HepG2 (cell line): ENCODE measurements around the gene UGT2B15. TPM values are rescaled to one million over a fixed set of nuclear protein-coding genes. Genes with fewer than 3 reads are reported as not detected.

ENCODE experiments used
- FOXA3 ChIP-seq: IDR thresholded peaks from 2 replicates; pipeline ENCODE4 v1.6.1; 2016; ENCODE audit warnings: missing genetic modification reagents, missing compliant biosample characterization
- GZF1 ChIP-seq: sonication (generic); formaldehyde crosslinking; IDR thresholded peaks from 2 replicates; pipeline ENCODE4 v1.5.1; 2020; ENCODE audit warnings: mild to moderate bottlenecking, missing genetic modification reagents
- MAF1 ChIP-seq: sonication (generic); formaldehyde crosslinking; IDR thresholded peaks from 2 replicates; pipeline ENCODE4 v1.5.0; 2020; ENCODE audit warnings: missing genetic modification reagents, borderline replicate concordance
- MZF1 ChIP-seq: sonication (generic); formaldehyde crosslinking; IDR thresholded peaks from 2 replicates; pipeline ENCODE4 v1.8.1; 2023; ENCODE audit warnings: mild to moderate bottlenecking, missing genetic modification reagents, borderline replicate concordance
- NR2F6 ChIP-seq, 2 experiments: IDR thresholded peaks; 2 replicates each; pipeline ENCODE4 v1.6.1; 2016; ENCODE audit warnings: antibody characterized with exemption in 1 of 2, mild to moderate bottlenecking in 1 of 2
- RARA ChIP-seq: IDR thresholded peaks from 2 replicates; pipeline ENCODE4 v1.6.1; 2016; ENCODE audit warnings: missing genetic modification reagents, missing compliant biosample characterization
- SNRNP70 ChIP-seq: fragments of 200-400 bp; formaldehyde crosslinking; IDR thresholded peaks from 2 replicates; pipeline ENCODE4 v1.6.1; 2017; ENCODE audit warnings: mild to moderate bottlenecking, low read depth, low read length, moderate library complexity
- TBX3 ChIP-seq: fragments of 450-650 bp; IDR thresholded peaks from 2 replicates; pipeline ENCODE4 v1.6.1; 2017; ENCODE audit warnings: antibody characterized with exemption, mild to moderate bottlenecking, inconsistent platforms, borderline replicate concordance
- TGIF2 ChIP-seq: IDR thresholded peaks from 2 replicates; pipeline ENCODE4 v1.6.1; 2016; ENCODE audit warnings: control low read depth, missing compliant biosample characterization
- TP53 ChIP-seq: sonication (generic); formaldehyde crosslinking; conservative IDR thresholded peaks from 2 replicates; pipeline ENCODE4 v1.4.0; 2020; ENCODE audit warnings: missing genetic modification reagents
- ZBTB20 ChIP-seq: sonication (generic); formaldehyde crosslinking; IDR thresholded peaks from 2 replicates; pipeline ENCODE4 v1.8.1; 2023; ENCODE audit warnings: missing genetic modification reagents, low read depth, mild to moderate bottlenecking, borderline replicate concordance
- ZNF251 ChIP-seq: sonication (generic); formaldehyde crosslinking; IDR thresholded peaks from 2 replicates; pipeline ENCODE4 v1.9.0; 2021; ENCODE audit warnings: mild to moderate bottlenecking, missing genetic modification reagents
- ZNF354B ChIP-seq: sonication (generic); formaldehyde crosslinking; IDR thresholded peaks from 2 replicates; pipeline ENCODE4 v1.8.0; 2022; ENCODE audit warnings: mild to moderate bottlenecking, missing genetic modification reagents
- ZNF432 ChIP-seq: sonication (generic); formaldehyde crosslinking; IDR thresholded peaks from 2 replicates; pipeline ENCODE4 v1.5.0; 2020; ENCODE audit warnings: missing genetic modification reagents, mild to moderate bottlenecking, borderline replicate concordance
- ZNF773 ChIP-seq: sonication (generic); formaldehyde crosslinking; IDR thresholded peaks from 2 replicates; pipeline ENCODE4 v1.4.0; 2020; ENCODE audit warnings: missing genetic modification reagents, borderline replicate concordance
- ZSCAN20 ChIP-seq: sonication (generic); formaldehyde crosslinking; IDR thresholded peaks from 2 replicates; pipeline ENCODE4 v1.4.0; 2020; ENCODE audit warnings: missing genetic modification reagents, mild to moderate bottlenecking, borderline replicate concordance
- polyA plus RNA-seq, 8 experiments: library from polyadenylated mRNA; depleted of rRNA in 3 of 8; stranded (reverse) in 7 of 8; unstranded in 1 of 8; fragments of >200 nt; fragmentation: Illumina TruSeq in 4 of 8; extraction: Trizol in 4 of 8; gene quantifications; 2 replicates each; pipeline versions ENCODE4 v1.2.1 to v1.2.3, GENCODE V29; 2011 to 2016; ENCODE audit warnings: low read depth in 4 of 8, missing spikeins in 1 of 8, mixed read lengths in 1 of 8; ENCODE audit not compliant: insufficient read depth in 1 of 8
- total RNA-seq, 5 experiments: library from RNA; depleted of rRNA; stranded (reverse); fragments of >200 nt; fragmentation: Illumina TruSeq; extraction: Trizol; gene quantifications; 2 replicates each; pipeline ENCODE4 v1.2.3, GENCODE V29; 2016; ENCODE audit warnings: low read depth in 1 of 5
- TF ChIP-seq, protein P1 (sequence below): sonication (generic); formaldehyde crosslinking; conservative IDR thresholded peaks from 2 replicates; pipeline ENCODE4 v1.4.0; 2020; ENCODE audit warnings: mild to moderate bottlenecking, missing genetic modification reagents, moderate library complexity
- TF ChIP-seq, protein P2 (sequence below): sonication (generic); formaldehyde crosslinking; IDR thresholded peaks from 2 replicates; pipeline ENCODE4 v1.4.0; 2020; ENCODE audit warnings: missing genetic modification reagents, borderline replicate concordance
- TF ChIP-seq, protein P3 (sequence below): sonication (generic); formaldehyde crosslinking; IDR thresholded peaks from 2 replicates; pipeline ENCODE4 v1.4.0; 2020; ENCODE audit warnings: missing genetic modification reagents

Gene UGT2B15
- total and polyA plus RNA-seq, 2 of the 13 experiments (the other 11 are each of a cell fraction or from before 2014, with no cell fraction given): 0.04 to 0.11 TPM

DNA sequence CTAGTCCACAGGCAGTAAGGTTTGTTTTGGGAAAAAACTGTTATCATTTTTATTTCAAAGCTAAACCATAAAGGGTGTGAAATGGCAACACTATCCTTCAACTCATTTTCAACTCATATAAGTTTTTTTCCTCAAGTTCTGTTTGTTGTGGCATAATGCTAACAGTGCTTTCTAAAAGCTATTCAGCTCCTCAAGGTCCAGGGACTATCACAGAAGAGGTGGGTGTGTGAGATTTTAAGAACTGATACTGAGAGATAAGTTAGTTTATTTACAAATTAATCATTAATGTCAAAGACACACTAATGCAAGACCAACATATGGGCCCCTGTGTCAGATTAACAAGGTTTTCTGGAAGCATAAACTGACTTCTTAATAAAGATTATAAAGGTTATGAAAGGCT is 11.8 kb downstream of the UGT2B15 start (continued):
- no peak for TF ChIP-seq MZF1 (CRISPR knock-in tag)
- peak; percentile 34; the same call in 1 of the 2 replicates for TF ChIP-seq NR2F6 (IDR thresholded peaks at IDR 0.05)
- 0 out of 2 replicates have a peak, but pooled peaks have one; percentile 14 for TF ChIP-seq NR2F6 (CRISPR knock-in tag; IDR thresholded peaks at IDR 0.05)
- TF ChIP-seq TGIF2 (CRISPR knock-in tag): no peak
- no peak for TF ChIP-seq SNRNP70
- TF ChIP-seq, protein P1, sequence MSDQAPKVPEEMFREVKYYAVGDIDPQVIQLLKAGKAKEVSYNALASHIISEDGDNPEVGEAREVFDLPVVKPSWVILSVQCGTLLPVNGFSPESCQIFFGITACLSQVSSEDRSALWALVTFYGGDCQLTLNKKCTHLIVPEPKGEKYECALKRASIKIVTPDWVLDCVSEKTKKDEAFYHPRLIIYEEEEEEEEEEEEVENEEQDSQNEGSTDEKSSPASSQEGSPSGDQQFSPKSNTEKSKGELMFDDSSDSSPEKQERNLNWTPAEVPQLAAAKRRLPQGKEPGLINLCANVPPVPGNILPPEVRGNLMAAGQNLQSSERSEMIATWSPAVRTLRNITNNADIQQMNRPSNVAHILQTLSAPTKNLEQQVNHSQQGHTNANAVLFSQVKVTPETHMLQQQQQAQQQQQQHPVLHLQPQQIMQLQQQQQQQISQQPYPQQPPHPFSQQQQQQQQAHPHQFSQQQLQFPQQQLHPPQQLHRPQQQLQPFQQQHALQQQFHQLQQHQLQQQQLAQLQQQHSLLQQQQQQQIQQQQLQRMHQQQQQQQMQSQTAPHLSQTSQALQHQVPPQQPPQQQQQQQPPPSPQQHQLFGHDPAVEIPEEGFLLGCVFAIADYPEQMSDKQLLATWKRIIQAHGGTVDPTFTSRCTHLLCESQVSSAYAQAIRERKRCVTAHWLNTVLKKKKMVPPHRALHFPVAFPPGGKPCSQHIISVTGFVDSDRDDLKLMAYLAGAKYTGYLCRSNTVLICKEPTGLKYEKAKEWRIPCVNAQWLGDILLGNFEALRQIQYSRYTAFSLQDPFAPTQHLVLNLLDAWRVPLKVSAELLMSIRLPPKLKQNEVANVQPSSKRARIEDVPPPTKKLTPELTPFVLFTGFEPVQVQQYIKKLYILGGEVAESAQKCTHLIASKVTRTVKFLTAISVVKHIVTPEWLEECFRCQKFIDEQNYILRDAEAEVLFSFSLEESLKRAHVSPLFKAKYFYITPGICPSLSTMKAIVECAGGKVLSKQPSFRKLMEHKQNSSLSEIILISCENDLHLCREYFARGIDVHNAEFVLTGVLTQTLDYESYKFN (CRISPR knock-in tag): peak; percentile 75
- TF ChIP-seq ZNF773 (CRISPR knock-in tag): no peak
- TF ChIP-seq ZSCAN20 (CRISPR knock-in tag): no peak
- TF ChIP-seq TBX3: no peak
- TF ChIP-seq ZNF432 (CRISPR knock-in tag): no peak
- peak; percentile 55 for TF ChIP-seq RARA
- TF ChIP-seq FOXA3: peak; percentile 60; the same call in 1 of the 2 replicates
- no peak for TF ChIP-seq MAF1
- TF ChIP-seq, protein P2, sequence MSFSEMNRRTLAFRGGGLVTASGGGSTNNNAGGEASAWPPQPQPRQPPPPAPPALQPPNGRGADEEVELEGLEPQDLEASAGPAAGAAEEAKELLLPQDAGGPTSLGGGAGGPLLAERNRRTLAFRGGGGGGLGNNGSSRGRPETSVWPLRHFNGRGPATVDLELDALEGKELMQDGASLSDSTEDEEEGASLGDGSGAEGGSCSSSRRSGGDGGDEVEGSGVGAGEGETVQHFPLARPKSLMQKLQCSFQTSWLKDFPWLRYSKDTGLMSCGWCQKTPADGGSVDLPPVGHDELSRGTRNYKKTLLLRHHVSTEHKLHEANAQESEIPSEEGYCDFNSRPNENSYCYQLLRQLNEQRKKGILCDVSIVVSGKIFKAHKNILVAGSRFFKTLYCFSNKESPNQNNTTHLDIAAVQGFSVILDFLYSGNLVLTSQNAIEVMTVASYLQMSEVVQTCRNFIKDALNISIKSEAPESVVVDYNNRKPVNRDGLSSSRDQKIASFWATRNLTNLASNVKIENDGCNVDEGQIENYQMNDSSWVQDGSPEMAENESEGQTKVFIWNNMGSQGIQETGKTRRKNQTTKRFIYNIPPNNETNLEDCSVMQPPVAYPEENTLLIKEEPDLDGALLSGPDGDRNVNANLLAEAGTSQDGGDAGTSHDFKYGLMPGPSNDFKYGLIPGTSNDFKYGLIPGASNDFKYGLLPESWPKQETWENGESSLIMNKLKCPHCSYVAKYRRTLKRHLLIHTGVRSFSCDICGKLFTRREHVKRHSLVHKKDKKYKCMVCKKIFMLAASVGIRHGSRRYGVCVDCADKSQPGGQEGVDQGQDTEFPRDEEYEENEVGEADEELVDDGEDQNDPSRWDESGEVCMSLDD (CRISPR knock-in tag): no peak
- TF ChIP-seq ZBTB20: no peak
- TF ChIP-seq TP53 (CRISPR knock-in tag): no peak
- no peak for TF ChIP-seq ZNF354B (CRISPR knock-in tag)
- TF ChIP-seq GZF1 (CRISPR knock-in tag): no peak
- TF ChIP-seq, protein P3, sequence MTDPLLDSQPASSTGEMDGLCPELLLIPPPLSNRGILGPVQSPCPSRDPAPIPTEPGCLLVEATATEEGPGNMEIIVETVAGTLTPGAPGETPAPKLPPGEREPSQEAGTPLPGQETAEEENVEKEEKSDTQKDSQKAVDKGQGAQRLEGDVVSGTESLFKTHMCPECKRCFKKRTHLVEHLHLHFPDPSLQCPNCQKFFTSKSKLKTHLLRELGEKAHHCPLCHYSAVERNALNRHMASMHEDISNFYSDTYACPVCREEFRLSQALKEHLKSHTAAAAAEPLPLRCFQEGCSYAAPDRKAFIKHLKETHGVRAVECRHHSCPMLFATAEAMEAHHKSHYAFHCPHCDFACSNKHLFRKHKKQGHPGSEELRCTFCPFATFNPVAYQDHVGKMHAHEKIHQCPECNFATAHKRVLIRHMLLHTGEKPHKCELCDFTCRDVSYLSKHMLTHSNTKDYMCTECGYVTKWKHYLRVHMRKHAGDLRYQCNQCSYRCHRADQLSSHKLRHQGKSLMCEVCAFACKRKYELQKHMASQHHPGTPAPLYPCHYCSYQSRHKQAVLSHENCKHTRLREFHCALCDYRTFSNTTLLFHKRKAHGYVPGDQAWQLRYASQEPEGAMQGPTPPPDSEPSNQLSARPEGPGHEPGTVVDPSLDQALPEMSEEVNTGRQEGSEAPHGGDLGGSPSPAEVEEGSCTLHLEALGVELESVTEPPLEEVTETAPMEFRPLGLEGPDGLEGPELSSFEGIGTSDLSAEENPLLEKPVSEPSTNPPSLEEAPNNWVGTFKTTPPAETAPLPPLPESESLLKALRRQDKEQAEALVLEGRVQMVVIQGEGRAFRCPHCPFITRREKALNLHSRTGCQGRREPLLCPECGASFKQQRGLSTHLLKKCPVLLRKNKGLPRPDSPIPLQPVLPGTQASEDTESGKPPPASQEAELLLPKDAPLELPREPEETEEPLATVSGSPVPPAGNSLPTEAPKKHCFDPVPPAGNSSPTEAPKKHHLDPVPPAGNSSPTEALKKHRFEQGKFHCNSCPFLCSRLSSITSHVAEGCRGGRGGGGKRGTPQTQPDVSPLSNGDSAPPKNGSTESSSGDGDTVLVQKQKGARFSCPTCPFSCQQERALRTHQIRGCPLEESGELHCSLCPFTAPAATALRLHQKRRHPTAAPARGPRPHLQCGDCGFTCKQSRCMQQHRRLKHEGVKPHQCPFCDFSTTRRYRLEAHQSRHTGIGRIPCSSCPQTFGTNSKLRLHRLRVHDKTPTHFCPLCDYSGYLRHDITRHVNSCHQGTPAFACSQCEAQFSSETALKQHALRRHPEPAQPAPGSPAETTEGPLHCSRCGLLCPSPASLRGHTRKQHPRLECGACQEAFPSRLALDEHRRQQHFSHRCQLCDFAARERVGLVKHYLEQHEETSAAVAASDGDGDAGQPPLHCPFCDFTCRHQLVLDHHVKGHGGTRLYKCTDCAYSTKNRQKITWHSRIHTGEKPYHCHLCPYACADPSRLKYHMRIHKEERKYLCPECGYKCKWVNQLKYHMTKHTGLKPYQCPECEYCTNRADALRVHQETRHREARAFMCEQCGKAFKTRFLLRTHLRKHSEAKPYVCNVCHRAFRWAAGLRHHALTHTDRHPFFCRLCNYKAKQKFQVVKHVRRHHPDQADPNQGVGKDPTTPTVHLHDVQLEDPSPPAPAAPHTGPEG (CRISPR knock-in tag): no peak
- no peak for TF ChIP-seq ZNF251 (CRISPR knock-in tag)
